GM12878 (cell line): ENCODE measurements around the gene FBXW12.

Experiments used
- BCL11A ChIP-seq: IDR thresholded peaks from 2 replicates; pipeline ENCODE4 v1.6.1; 2011; ENCODE audit warnings: low read depth, low read length
- CHD4 ChIP-seq: fragments of 200-600 bp; sonication (generic); IDR thresholded peaks from 2 replicates; pipeline ENCODE4 v1.6.1; 2016; ENCODE audit warnings: mild to moderate bottlenecking
- CREB1 ChIP-seq: IDR thresholded peaks from 2 replicates; pipeline ENCODE4 v1.6.1; 2012; ENCODE audit warnings: low read depth, mild to moderate bottlenecking, inconsistent platforms
- FOS ChIP-seq: IDR thresholded peaks from 3 replicates; pipeline ENCODE4 v1.6.1; 2011; ENCODE audit warnings: borderline replicate concordance; ENCODE audit not compliant: insufficient read length; ENCODE audit errors: extremely low read depth
- MTA3 ChIP-seq: IDR thresholded peaks from 2 replicates; pipeline ENCODE4 v1.6.1; 2012; ENCODE audit warnings: low read length, inconsistent platforms, borderline replicate concordance
- POLR2AphosphoS5 ChIP-seq: IDR thresholded peaks from 2 replicates; pipeline ENCODE4 v1.6.1; 2011; ENCODE audit warnings: mild to moderate bottlenecking, low read length, inconsistent platforms
- RFX5 ChIP-seq: IDR thresholded peaks from 2 replicates; pipeline ENCODE4 v1.6.1; 2011; ENCODE audit warnings: low read depth, low read length, improper control_type of control experiment
- ZNF384 ChIP-seq: IDR thresholded peaks from 2 replicates; pipeline ENCODE4 v1.6.1; 2012; ENCODE audit warnings: low read depth, mild to moderate bottlenecking, low read length, improper control_type of control experiment, borderline replicate concordance
- TF ChIP-seq, protein P1 (sequence below), 3 experiments: IDR thresholded peaks in 2 of 3; conservative IDR thresholded peaks in 1 of 3; 2 replicates each; pipeline ENCODE4 v1.5.1; 2011; ENCODE audit warnings: low read depth in 3 of 3, low read length in 3 of 3, mild to moderate bottlenecking in 3 of 3, control low read depth in 2 of 3, moderate library complexity in 2 of 3, inconsistent platforms in 1 of 3, mixed read lengths in 1 of 3; ENCODE audit not compliant: control insufficient read depth in 2 of 3, insufficient read depth in 1 of 3; ENCODE audit errors: extremely low read depth in 1 of 3
- TF ChIP-seq, protein P2 (sequence below): IDR thresholded peaks from 2 replicates; pipeline ENCODE4 v1.6.1; 2012; ENCODE audit warnings: low read depth, low read length, improper control_type of control experiment
- TF ChIP-seq, protein P3 (sequence below): IDR thresholded peaks from 2 replicates; pipeline ENCODE4 v1.6.1; 2011; ENCODE audit warnings: low read depth, low read length, improper control_type of control experiment, borderline replicate concordance
- TF ChIP-seq, protein P4 (sequence below): IDR thresholded peaks from 2 replicates; pipeline ENCODE4 v1.6.1; 2012; ENCODE audit warnings: mild to moderate bottlenecking, low read depth, low read length

DNA sequence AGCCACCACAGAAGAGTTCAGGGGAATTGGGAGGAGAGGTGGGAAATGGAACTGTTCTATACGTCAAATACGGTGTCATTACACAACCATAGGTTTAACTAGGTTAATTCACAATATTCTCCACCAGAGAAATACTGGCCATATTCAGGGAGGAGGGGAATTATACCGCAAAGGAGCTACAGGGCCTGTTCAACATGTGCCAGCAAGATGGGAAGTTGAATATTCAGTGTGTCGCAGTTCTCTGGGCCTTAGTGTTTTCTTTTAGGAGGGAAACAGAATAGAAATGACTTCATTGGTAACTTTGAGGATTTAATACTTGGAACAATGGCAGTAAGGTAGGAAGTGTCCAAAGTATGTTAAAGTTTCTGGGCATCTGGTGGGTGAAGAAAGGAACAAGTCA, 18.0 kb upstream of the FBXW12 start:
- TF ChIP-seq CREB1, result no peak
- TF ChIP-seq, protein P1, sequence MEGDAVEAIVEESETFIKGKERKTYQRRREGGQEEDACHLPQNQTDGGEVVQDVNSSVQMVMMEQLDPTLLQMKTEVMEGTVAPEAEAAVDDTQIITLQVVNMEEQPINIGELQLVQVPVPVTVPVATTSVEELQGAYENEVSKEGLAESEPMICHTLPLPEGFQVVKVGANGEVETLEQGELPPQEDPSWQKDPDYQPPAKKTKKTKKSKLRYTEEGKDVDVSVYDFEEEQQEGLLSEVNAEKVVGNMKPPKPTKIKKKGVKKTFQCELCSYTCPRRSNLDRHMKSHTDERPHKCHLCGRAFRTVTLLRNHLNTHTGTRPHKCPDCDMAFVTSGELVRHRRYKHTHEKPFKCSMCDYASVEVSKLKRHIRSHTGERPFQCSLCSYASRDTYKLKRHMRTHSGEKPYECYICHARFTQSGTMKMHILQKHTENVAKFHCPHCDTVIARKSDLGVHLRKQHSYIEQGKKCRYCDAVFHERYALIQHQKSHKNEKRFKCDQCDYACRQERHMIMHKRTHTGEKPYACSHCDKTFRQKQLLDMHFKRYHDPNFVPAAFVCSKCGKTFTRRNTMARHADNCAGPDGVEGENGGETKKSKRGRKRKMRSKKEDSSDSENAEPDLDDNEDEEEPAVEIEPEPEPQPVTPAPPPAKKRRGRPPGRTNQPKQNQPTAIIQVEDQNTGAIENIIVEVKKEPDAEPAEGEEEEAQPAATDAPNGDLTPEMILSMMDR (IDR thresholded peaks at IDR 0.05 in 2 of 3, conservative IDR thresholded peaks at IDR 0.05 in 1 of 3; ENCODE audit: control insufficient read depth in 2 of 3, extremely low read depth in 1 of 3, insufficient read depth in 1 of 3, low read depth in 3 of 3, low read length in 3 of 3), result no peak
- TF ChIP-seq, protein P2, sequence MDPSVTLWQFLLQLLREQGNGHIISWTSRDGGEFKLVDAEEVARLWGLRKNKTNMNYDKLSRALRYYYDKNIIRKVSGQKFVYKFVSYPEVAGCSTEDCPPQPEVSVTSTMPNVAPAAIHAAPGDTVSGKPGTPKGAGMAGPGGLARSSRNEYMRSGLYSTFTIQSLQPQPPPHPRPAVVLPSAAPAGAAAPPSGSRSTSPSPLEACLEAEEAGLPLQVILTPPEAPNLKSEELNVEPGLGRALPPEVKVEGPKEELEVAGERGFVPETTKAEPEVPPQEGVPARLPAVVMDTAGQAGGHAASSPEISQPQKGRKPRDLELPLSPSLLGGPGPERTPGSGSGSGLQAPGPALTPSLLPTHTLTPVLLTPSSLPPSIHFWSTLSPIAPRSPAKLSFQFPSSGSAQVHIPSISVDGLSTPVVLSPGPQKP, result no peak
- TF ChIP-seq, protein P3, sequence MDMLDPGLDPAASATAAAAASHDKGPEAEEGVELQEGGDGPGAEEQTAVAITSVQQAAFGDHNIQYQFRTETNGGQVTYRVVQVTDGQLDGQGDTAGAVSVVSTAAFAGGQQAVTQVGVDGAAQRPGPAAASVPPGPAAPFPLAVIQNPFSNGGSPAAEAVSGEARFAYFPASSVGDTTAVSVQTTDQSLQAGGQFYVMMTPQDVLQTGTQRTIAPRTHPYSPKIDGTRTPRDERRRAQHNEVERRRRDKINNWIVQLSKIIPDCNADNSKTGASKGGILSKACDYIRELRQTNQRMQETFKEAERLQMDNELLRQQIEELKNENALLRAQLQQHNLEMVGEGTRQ, result no peak
- no peak for TF ChIP-seq RFX5
- TF ChIP-seq POLR2AphosphoS5, result no peak
- no peak for TF ChIP-seq ZNF384
- no peak for TF ChIP-seq BCL11A
- no peak for TF ChIP-seq FOS
- TF ChIP-seq, protein P4, sequence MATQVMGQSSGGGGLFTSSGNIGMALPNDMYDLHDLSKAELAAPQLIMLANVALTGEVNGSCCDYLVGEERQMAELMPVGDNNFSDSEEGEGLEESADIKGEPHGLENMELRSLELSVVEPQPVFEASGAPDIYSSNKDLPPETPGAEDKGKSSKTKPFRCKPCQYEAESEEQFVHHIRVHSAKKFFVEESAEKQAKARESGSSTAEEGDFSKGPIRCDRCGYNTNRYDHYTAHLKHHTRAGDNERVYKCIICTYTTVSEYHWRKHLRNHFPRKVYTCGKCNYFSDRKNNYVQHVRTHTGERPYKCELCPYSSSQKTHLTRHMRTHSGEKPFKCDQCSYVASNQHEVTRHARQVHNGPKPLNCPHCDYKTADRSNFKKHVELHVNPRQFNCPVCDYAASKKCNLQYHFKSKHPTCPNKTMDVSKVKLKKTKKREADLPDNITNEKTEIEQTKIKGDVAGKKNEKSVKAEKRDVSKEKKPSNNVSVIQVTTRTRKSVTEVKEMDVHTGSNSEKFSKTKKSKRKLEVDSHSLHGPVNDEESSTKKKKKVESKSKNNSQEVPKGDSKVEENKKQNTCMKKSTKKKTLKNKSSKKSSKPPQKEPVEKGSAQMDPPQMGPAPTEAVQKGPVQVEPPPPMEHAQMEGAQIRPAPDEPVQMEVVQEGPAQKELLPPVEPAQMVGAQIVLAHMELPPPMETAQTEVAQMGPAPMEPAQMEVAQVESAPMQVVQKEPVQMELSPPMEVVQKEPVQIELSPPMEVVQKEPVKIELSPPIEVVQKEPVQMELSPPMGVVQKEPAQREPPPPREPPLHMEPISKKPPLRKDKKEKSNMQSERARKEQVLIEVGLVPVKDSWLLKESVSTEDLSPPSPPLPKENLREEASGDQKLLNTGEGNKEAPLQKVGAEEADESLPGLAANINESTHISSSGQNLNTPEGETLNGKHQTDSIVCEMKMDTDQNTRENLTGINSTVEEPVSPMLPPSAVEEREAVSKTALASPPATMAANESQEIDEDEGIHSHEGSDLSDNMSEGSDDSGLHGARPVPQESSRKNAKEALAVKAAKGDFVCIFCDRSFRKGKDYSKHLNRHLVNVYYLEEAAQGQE, result no peak
- no peak for TF ChIP-seq MTA3
- no peak for TF ChIP-seq CHD4
